Endometrium (tissue), 2 donors: Measurements from ENCODE around the gene IL20RA.
"Not testable (repeated sequence)": the region's sequence is repeated elsewhere in the genome, so short reads cannot be mapped to it uniquely, and the experiment has no call there.

ENCODE experiments used
- FAIRE-seq: peaks from 2 replicates; lab custom pipeline; 2012; peaks lifted over from hg19 to GRCh38; lab: Jason Lieb, UNC
- donor health status: control.
- donor health status: control.

The IL20RA gene

GRCh38 chr6:137044366-137045221, at the start of gene IL20RA:
Gene IL20RA (minus strand): TSS chr6:137044965. CDS start chr6:137044728, 237 bp downstream.
- FAIRE-seq, result no peak

- FAIRE-seq, result no peak
Observed at GRCh38 chr6:137093183-137094069, 48.7 kb upstream of the IL20RA start.

DNA sequence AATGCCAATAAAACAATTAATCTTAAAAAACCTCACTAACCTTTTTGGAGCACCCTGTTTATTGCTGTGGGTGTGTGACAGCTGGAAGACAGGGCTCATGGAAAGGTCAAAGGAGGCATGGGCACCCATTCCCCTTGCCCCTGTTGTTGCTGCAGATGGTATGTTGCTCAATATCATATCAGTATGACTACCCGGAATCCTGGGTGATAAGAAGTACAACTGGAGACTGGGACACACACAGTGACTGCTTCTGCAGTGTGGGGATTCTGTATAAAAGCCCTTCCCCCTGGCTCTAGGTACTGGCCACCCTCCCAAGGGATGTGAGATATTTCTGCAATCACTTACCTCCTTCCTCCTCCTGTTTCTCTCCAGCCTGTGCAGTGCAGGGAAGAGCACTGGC, 47.3 kb upstream of the IL20RA start:
- FAIRE-seq, result no peak

- no peak for FAIRE-seq
Observed at GRCh38 chr6:137089305-137089704, 44.5 kb upstream of the IL20RA start.

DNA sequence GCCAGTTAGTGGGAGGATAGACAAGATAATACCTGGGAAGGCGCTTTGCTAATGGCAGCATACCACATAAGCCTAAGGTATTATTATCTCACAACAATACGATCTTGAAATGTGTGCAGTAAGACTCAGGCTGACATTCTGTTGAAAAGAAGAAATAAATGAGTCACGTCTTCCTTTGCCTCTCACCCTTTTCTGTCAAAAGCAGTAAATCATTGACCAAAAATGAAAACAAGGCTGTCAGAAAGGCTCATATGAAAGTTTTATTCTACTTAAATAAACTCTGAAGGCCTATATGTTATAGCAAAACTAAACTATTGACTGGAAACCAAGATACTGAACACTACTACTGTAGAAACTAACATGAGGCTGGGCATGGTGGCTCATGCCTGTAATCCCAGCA, 43.1 kb upstream of the IL20RA start:
- no peak for FAIRE-seq

GRCh38 chr6:137086031-137086430, 41.3 kb upstream of the IL20RA start:
- no peak for FAIRE-seq

DNA sequence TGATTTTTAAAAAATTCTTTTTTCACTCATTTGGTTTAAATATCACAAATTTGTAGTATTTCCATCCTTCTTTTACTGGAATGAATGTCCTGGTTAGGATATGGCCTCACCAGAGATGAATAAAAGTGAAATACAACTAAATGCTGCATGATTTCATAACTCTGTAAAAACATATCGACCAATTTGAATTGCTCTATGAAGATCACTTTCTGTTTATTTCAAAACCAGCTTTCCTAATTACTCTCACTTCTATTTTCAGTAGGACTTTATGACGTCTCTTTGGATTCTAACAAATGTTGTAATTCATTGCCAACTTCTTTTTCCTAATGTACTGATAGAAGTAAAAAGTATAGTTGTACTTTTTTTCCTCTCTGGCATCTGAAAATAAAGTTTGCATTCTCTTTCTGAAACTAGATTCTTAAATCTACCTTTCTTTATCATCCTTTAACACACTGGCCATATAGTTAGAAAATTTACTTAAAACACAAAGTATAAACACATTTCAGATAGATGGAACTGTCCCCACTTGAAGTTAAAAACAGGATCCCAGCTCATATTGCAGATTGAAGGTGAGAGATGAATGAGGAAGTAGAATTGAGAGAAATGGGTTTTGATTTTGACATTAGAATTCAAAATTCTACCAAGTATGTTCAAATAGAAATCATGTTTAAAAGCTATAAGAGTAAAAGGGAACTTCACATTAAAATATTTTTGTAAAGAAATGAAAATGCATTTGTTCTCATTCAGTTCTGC, 40.3 kb upstream of the IL20RA start:
- FAIRE-seq, result no peak

GRCh38 chr6:137084090-137084489, 39.3 kb upstream of the IL20RA start:
- FAIRE-seq, result no peak

- FAIRE-seq, result no peak
Observed at GRCh38 chr6:137081997-137082396, 37.2 kb upstream of the IL20RA start.

DNA sequence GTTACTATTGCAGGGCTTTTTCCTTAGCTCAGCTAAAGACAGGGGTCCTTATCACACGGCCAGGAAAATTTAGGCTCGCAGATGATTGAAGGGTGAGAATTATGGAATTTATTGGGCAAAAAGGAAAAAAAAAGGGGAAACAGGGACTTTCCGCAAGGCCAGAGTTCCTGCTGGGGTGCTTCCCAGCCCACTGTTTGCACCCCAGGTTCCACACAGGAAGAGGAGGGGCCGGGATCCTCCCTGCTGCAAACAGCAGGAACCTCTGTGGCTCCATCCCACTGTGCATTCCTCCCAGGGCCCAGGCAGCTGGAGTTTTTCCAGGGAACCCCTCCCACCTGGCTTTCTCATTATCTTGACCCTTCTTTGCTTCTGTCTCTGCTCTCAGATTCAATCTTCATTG, 35.9 kb upstream of the IL20RA start:
- FAIRE-seq, result no peak

GRCh38 chr6:137076277-137077068, 31.7 kb upstream of the IL20RA start:
- FAIRE-seq, result no peak

DNA sequence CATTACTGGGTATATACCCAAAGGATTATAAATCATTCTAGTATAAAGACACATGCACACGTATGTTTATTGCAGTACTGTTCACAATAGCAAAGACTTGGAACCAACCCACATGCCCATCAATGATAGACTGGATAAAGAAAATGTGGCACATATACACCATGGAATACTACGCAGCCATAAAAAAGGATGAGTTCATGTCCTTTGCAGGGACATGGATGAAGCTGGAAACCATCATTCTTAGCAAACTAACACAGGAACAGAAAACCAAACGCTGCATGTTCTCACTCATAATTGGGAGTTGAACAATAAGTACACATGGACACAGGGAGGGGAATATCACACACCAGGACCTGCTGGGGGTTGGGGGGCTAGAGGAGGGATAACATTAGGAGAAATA, 31.0 kb upstream of the IL20RA start:
- not testable (repeated sequence) for FAIRE-seq

DNA sequence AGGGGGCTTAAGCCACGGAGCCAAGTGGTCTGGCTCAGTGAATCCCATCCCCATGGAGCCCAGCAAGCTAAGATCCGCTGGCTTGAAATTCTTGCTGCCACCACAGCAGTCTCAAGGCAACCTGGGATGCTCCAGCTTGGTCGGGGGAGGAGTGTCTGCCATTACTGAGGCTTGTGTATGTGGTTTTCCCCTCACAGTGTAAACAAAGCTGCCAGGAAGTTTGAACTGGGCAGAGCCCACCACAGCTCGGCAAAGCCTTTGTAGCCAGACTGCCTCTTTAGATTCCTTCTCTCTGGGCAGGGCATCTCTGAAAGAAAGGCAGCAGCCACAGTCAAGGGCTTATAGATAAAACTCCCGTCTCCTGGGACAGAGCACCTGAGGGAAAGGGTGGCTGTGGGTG, 25.5 kb upstream of the IL20RA start:
- FAIRE-seq, result no peak

DNA sequence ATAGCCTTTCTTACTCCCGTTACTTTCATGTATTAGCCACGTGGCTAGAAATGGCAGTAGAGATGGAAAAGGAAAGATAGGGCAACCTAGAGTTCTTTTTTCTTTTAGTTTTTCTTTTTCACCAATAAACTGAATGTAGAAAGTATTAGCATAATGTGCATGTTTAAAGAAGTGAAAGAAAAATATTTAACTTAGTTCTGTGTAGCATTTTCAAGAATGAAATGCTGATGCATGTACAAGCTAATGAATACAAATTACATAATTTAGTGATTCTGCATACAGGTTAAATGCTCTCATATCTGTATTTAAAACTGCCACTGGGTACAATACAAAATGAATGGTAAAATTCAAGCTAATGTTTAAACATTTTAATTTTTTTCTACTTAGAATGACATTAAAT, 22.6 kb upstream of the IL20RA start:
- no peak for FAIRE-seq

GRCh38 chr6:137058037-137058436, 13.3 kb upstream of the IL20RA start:
- no peak for FAIRE-seq

DNA sequence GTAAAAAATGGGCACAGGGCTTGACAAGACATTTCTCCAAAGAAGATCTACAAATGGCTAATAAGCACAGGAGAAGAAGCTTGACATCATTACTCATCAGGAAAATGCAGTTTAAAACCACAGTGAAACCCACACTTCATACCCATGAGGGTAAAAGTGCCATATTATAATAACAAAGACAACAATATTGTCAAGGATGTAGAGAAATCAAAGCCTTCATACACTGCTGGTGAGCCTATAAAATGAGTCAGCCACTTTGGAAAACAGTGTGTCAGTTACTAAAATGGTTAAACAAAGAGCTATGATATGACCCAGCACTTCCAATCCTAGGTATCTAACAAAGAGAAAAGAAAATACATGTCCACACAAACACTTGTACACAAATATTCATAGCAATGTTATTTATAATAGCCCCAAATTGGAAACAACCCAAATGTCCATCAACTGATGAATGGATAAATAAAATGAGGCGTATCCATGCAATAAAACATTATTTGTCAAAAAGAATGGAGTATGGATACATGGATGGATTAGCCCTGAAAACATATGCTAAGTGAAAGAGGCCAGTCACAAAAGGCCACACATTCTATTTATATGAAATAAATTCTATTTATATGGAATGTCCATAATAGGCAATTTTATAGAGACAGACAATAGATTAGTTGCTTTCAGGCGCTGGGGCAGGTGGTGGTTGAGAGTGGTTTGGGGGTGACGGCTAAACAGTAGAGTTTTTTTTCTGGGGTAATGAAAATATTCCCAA, 11.5 kb upstream of the IL20RA start:
- FAIRE-seq, result no peak

DNA sequence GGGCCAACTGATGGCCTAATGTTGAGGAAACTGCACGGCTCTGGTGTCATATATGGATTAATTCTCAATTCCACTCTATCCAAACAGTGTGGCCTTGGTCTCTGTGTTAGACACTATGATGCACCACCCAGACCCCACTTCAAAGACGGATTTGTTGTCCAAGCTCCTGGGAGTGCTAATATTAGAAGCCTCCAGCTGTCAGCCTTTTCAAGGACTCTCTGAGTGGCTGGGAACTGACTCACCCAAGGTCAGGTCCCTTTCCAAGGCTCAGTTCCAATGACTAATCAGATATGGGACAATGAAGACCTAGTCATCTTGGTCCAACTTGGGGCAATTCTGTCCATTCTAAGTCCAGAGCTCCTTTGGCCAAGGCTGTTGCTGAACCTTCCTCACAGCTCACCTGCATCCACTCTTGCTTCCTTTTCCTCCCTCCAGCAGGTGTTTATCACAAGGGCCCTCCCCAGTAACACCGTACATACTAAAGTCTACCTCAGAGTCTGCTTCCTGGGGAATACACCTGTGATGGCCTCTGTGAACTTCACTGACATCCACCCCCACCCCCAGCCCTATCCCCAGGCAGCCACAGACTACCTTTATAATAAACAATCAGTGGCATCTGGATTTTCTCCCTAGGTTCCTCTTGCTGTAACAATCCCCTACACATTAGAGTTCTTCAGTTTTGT, 7.2 kb upstream of the IL20RA start:
- FAIRE-seq, result no peak

GRCh38 chr6:137049095-137049494, 4.3 kb upstream of the IL20RA start:
- no peak for FAIRE-seq

DNA sequence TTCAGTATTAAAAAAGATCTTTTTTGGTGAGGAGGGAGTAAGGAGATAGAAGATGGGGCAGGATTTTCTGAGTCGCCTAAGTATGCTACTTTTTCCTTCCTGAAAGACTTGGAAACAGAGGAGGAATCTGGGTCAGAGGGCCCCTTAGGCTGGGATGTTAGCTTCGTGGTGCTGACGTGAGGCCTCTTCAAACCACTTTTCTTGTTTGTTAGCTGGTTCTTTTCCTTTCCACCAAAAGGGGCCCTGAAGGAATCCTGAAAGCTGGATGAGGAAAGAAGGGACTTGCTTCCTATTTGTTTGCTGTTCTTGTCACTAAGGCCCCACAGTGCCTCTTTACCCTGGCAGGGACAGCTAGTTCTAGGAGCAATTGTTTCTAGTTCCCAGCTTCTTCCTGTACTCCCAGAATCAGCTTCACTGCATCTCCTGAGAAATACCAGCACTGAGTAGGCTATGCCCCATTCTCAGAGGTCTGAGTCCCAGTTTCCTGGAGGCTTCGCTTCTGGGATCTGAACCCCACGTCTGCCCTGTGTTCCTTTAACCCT, 2.2 kb upstream of the IL20RA start:
- no peak for FAIRE-seq

GRCh38 chr6:137045222-137045789, 541 bp upstream of the IL20RA start:
- FAIRE-seq, result no peak
